HUDEP-2 (cell line): ENCODE results near the gene MARCHF3.
"Not testable (repeated sequence)": the region's sequence is repeated elsewhere in the genome, so short reads cannot be mapped to it uniquely, and the experiment has no call there.

Source experiments
- DNase-seq, 76 experiments: peaks; one replicate each; lab custom pipeline; 2025; ENCODE audit not compliant: unreplicated experiment in 76 of 76; lab: John Stamatoyannopoulos, UW

Gene MARCHF3

GRCh38 chr5:126854526-126855110 lies 175.7 kb downstream of the MARCHF3 start:
- DNase-seq: no peak

DNA sequence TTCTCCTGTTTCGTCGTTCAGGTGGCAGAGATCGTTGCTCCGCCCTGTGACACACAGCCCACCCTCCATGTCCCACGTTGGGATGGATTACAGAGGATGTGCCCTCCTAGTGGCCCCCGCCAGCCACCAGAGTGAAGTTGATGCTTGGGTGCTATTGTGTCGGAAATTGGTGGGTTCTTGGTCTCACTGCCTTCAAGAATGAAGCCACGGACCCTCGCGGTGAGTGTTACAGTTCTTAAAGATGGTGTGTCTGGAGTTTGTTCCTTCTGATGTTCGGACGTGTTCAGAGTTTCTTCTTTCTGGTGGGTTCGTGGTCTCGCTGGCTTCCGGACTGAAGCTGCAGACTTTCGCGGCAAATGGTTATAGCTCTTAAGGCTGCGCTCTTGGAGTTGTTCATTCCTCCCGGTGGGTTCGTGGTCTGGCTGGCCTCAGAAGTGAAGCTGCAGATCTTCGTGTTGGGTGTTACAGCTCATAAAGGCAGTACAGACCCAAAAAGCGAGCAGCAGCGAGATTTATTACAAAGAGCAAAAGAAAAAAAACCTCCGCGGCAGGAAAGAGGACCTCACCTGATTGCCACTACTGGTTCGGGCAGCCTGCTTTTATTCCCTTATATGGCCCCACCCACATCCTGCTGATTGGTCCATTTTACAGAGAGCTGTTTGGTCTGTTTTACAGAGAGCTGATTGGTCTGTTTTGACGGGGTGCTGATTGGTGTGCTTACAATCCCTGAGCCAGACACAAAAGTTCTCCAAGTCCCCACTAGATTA lies 176.6 kb downstream of the MARCHF3 start:
- not testable (repeated sequence) for DNase-seq

DNA sequence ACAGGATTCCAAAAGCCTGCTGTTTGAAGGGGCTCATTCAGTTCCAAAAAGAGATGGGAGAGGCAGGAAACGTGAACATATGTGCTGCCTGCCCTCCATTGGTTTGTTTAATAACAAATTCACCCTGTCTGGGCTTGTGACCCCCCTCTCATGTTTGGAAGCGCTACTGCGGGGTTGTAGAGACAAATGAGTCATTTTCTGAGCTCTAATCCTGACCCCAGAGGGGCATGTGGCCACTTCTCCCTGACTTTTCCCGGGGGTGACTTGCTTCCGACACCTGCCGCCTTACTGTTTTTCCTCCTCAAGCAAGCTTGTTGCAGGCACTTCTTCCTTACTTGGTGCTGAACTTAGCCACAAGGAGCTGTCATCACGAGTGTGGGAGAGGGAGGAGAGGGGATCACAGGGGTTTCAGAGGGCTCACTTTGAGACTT lies 177.5 kb downstream of the MARCHF3 start:
- DNase-seq: no peak

GRCh38 chr5:126852091-126852571 lies 178.2 kb downstream of the MARCHF3 start:
- no peak for DNase-seq

GRCh38 chr5:126851501-126852011 lies 178.8 kb downstream of the MARCHF3 start:
- no peak for DNase-seq

DNA sequence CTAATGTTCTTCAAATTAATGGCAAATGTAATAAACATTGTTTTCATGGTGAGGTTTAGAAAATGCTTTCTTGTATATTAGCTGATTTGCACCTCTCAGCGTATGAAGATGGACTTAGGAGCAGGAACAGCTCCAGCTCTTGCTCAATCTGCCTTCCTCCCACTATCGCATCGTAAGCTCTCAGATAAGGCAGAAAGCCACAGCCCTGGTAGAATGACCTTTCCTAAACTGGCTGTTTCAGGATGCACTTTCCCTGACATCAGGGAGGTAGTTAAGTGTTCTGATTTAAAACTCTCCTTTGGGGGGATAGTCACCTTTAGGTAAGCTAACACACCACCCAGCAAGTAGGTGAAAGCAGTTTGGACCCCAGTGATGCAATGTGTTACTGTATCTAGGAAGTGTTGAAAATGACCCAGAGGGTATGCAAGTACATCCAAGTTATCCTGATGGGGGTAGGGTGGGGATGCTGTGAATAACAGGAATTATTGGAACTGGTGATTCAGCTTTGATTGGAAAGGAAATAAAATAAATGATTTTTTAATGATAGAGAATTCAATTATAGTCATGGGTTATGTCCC lies 181.2 kb downstream of the MARCHF3 start:
- no peak for DNase-seq

DNA sequence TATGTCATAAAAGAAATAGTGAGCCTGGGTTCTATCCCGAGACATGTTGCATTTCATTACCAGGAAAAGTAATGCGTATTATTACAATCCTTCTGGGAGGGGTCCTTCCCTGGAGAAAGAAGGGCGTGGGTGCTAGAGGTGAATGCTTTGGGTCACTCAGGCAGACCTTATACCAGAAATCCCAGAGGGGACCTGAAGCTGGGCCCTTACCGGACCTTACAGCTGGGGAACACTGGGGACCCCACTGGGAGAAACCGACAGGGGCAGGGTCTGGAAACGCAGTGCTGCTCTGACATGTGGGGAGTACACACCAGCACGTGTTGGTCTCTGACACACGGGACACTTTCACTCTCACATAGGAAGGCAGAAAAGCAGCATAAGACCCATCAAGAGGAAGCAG lies 182.1 kb downstream of the MARCHF3 start:
- no peak for DNase-seq

GRCh38 chr5:126847826-126848251 lies 182.5 kb downstream of the MARCHF3 start:
- no peak for DNase-seq

DNA sequence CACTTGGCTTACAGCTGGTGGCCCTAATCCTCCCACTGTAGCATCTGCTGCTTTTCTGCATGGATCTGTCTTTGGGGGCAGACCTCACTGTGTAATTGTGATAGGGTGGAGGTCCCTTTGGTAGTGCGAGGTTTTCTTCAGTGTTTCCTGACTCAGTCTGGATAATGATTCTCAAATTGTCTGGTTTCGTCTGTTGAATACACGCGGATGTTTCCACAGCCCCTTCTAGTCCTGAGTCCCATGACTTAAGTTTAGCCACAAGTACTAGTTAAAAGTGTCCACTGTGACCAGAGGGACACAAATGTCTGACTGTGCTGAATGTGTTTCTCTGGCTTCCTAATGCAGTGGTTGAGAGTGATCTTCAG lies 182.9 kb downstream of the MARCHF3 start:
- DNase-seq: no peak

GRCh38 chr5:126846744-126847455 lies 183.5 kb downstream of the MARCHF3 start:
- no peak for DNase-seq

GRCh38 chr5:126846344-126846743 lies 184.0 kb downstream of the MARCHF3 start:
- peak in 2 of 76 experiments; percentile 1 to 3 for DNase-seq

GRCh38 chr5:126845470-126846070 lies 184.8 kb downstream of the MARCHF3 start:
- DNase-seq: peak in 40 of 76 experiments; percentile 4 to 59 (median 28)

GRCh38 chr5:126843375-126843774 lies 187.0 kb downstream of the MARCHF3 start:
- DNase-seq: not testable (repeated sequence)

- DNase-seq: not testable (repeated sequence)
Observed at GRCh38 chr5:126839407-126839806, 191.0 kb downstream of the MARCHF3 start.

DNA sequence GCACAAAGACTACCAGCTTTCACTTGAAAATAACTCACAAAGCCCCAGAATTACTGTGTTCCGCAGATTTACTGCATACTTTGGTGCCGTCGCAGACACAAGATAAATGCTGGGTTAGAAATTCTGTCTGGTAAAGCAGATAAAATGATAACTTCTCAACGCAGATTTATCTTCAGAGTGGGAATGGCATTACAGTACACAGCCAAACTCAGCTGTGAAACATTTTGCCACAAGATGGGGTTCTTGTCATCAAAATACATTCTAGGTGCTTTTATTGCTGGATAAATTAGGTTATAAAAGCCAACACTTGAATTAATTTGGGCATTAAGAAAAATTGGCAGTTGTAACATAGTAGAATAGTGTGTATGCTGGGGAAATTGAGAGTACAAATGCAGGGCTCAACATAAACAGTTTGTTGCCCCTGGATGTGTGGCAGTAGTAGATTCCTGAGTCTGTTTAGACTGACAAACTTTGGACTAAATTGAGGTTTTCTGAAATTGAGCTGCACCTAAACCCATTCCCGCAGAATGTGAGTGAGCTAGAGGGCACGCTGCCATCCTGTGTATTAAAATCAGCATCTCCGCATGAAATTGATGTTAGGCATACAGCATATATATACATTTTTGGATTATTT lies 192.3 kb downstream of the MARCHF3 start:
- DNase-seq: peak in 14 of 76 experiments; percentile 3 to 51 (median 16)

DNA sequence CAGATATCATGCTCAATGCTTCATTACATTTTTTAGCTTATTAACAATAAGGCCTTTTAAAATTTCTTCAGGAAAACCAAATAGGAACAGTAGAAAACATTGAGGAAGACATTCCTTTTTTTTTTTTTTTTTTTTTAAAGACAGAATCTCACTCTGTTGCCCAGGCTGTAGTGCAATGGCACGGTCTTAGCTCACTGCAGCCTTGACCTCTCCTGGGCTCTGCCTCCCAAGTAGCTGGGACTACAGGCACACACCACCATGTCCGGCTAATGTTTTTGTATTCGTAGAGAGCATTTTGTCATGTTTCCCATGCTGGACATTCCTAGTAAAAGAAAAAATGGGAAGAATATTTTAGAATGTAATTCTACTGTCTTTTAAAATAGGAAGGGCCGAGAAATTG lies 193.1 kb downstream of the MARCHF3 start:
- DNase-seq: no peak

DNA sequence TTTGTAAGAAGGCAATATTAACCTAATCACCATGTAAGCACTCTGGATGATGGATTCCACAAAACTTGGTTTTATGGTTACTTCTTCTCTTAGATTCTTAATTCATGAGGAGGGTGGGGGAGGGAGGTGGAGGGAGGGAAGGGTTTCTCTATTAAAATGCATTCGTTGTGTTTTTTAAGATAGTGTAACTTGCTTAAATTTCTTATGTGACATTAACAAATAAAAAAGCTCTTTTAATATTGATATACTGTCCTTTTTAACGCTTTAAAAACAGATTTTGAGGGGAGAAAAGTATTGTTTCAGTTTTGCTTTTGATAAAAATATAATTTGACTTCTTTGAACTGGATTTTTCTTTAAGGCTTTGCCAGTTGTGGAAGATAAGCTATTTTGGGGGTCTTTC lies 193.6 kb downstream of the MARCHF3 start:
- DNase-seq: no peak

DNA sequence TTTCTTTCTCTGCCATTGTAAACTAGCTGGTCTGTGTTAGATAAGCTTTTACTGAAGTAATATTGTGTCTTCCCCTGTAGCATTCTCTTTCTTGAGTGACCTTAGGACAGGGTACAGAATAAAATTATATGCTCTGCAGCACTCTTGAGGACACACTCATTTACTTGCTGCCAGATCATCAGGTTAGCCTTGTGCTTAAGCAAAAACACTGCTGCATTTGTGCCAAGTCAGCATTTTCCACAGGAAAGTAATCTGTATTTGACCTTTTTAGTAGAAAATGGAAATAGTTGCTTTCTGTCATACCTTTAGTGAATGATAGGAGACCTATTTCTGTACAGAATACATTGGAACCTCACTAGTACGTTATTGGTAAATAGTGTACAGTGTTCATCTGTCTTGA lies 199.2 kb downstream of the MARCHF3 start:
- DNase-seq: no peak

DNA sequence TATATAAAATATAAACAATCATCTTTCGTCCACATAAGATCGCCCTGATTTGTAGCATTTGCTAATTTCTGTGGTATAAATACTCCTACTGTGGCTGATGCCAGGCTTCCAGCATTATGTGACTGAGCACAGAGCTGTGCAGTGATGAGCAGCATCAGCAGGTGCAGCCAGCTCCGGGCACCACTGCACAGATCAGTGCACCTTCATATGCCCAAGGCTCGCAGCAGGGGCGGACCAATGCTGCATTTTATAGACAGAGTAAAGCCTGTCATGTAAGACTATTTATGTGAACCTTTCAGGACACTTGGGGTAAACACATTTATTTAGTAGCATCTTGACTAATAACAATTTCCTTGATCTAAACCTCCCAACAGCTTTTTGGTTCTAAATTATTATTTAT lies 200.3 kb downstream of the MARCHF3 start:
- no peak for DNase-seq

DNA sequence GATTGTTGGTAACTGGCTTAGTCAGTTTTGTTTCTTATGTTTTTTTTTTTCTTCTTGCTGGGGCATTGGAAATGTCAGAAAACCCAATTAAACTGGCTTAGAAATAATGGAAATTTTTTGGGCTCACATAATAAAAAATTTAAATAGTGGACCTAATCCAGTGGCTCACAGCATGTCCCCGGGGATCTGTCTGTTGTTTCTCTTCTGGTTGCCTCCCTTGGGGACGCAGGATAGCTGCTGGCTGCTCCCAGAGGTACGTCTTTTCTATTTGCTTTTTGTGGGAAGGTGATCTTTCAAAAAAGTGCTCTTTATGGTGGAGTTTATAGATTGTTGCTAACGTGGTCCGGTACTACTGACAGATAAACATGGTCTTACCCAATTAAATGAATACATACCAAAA lies 201.3 kb downstream of the MARCHF3 start:
- no peak for DNase-seq
